Measurements from ENCODE around the gene PLCB3.
"Not testable (repeated sequence)": the region's sequence is repeated elsewhere in the genome, so short reads cannot be mapped to it uniquely, and the experiment has no call there.

PLCB3 gene

GRCh38 chr11:64303109-64304031, 52.0 kb downstream of the PLCB3 start:
- in situ Hi-C loops (cut with MboI; ENCODE audit: low sequenced_read_pairs): no loop called here

GRCh38 chr11:64304032-64304315, 52.6 kb downstream of the PLCB3 start:
- in situ Hi-C loops (cut with MboI; ENCODE audit: low sequenced_read_pairs): no loop called here

GRCh38 chr11:64304316-64305072, 53.2 kb downstream of the PLCB3 start:
- in situ Hi-C loops (cut with MboI; ENCODE audit: low sequenced_read_pairs): no loop called here

GRCh38 chr11:64305075-64305690, 53.9 kb downstream of the PLCB3 start, which contains the start of gene ESRRA:
Gene ESRRA (plus strand): TSS chr11:64305524. CDS start chr11:64307180, 1,656 bp downstream.
- in situ Hi-C loops (cut with MboI; ENCODE audit: low sequenced_read_pairs): no loop called here

GRCh38 chr11:64305691-64306562, 54.6 kb downstream of the PLCB3 start:
- in situ Hi-C loops (cut with MboI; ENCODE audit: low sequenced_read_pairs): no loop called here

GRCh38 chr11:64306563-64306875, 55.2 kb downstream of the PLCB3 start:
- in situ Hi-C loops (cut with MboI; ENCODE audit: low sequenced_read_pairs): no loop called here

- in situ Hi-C loops (cut with MboI; ENCODE audit: low sequenced_read_pairs): no loop called here
Measured at GRCh38 chr11:64306876-64307622, 55.7 kb downstream of the PLCB3 start.

- in situ Hi-C loops (cut with MboI; ENCODE audit: low sequenced_read_pairs): not testable (repeated sequence)
Measured at GRCh38 chr11:64307795-64308194, 56.5 kb downstream of the PLCB3 start.

GRCh38 chr11:64312947-64313346, 61.6 kb downstream of the PLCB3 start:
- in situ Hi-C loops (cut with MboI; ENCODE audit: low sequenced_read_pairs): no loop called here

GRCh38 chr11:64313491-64314145, 62.3 kb downstream of the PLCB3 start:
- in situ Hi-C loops (cut with MboI; ENCODE audit: low sequenced_read_pairs): no loop called here

- in situ Hi-C loops (cut with MboI; ENCODE audit: low sequenced_read_pairs): no loop called here
Measured at GRCh38 chr11:64314146-64314804, 62.9 kb downstream of the PLCB3 start.

GRCh38 chr11:64314805-64315561, 63.7 kb downstream of the PLCB3 start:
- in situ Hi-C loops (cut with MboI; ENCODE audit: low sequenced_read_pairs): no loop called here

GRCh38 chr11:64315667-64316526, 64.6 kb downstream of the PLCB3 start:
- in situ Hi-C loops (cut with MboI; ENCODE audit: low sequenced_read_pairs): not testable (repeated sequence)

GRCh38 chr11:64316672-64317324, 65.5 kb downstream of the PLCB3 start:
- in situ Hi-C loops (cut with MboI; ENCODE audit: low sequenced_read_pairs): no loop called here

- in situ Hi-C loops (cut with MboI; ENCODE audit: low sequenced_read_pairs): no loop called here
Measured at GRCh38 chr11:64317325-64317960, 66.1 kb downstream of the PLCB3 start, which contains the start of gene TRMT112. Gene TRMT112 (minus strand): TSS chr11:64317559. CDS start chr11:64317526, 33 bp downstream.
